ENCODE data around the gene MXD3. TPM values are rescaled to one million over a fixed set of nuclear protein-coding genes. Genes with fewer than 3 reads are reported as not detected.
"Not testable (repeated sequence)": the region's sequence is repeated elsewhere in the genome, so short reads cannot be mapped to it uniquely, and the experiment has no call there.

The MXD3 gene, protein sequence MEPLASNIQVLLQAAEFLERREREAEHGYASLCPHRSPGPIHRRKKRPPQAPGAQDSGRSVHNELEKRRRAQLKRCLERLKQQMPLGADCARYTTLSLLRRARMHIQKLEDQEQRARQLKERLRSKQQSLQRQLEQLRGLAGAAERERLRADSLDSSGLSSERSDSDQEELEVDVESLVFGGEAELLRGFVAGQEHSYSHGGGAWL
- 0.53 and 1.5 TPM in 2 replicates for total RNA-seq

GRCh38 chr5:177311723-177312648, at the start of gene MXD3:
MXD3 (minus strand) TSS chr5:177311898; CDS start chr5:177311830, 68 bp downstream.
- Histone ChIP-seq H3K27me3 (ENCODE audit: control insufficient read depth, insufficient read depth, low read length) (no peaks in the 10 kb centered on the region), H3K36me3 (ENCODE audit: control insufficient read depth, insufficient read depth, low read length) (peaks cover 1% of the 10 kb centered on the region), H3K4me3 (ENCODE audit: low read depth, low read length) (peak within 1 kb of the TSS; percentile 73)
- FAIRE-seq: no peak
- DNase-seq (ENCODE audit: low read depth): peak; percentile 82
- TF ChIP-seq, protein P1, sequence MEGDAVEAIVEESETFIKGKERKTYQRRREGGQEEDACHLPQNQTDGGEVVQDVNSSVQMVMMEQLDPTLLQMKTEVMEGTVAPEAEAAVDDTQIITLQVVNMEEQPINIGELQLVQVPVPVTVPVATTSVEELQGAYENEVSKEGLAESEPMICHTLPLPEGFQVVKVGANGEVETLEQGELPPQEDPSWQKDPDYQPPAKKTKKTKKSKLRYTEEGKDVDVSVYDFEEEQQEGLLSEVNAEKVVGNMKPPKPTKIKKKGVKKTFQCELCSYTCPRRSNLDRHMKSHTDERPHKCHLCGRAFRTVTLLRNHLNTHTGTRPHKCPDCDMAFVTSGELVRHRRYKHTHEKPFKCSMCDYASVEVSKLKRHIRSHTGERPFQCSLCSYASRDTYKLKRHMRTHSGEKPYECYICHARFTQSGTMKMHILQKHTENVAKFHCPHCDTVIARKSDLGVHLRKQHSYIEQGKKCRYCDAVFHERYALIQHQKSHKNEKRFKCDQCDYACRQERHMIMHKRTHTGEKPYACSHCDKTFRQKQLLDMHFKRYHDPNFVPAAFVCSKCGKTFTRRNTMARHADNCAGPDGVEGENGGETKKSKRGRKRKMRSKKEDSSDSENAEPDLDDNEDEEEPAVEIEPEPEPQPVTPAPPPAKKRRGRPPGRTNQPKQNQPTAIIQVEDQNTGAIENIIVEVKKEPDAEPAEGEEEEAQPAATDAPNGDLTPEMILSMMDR (IDR thresholded peaks at IDR 0.05; ENCODE audit: insufficient read depth, low read length, severe bottlenecking): no peak

- not testable (repeated sequence) for DNase-seq (ENCODE audit: low read depth); H3K27me3 ChIP-seq (ENCODE audit: control insufficient read depth, insufficient read depth, low read length); FAIRE-seq; H3K4me3 ChIP-seq (ENCODE audit: low read depth, low read length); H3K36me3 ChIP-seq (ENCODE audit: control insufficient read depth, insufficient read depth, low read length)
These were observed 49.0 kb upstream of the MXD3 start for GRCh38 chr5:177360740-177361139.

GRCh38 chr5:177359860-177360259, 48.2 kb upstream of the MXD3 start:
- no peaks in the 10 kb centered on the region for H3K27me3 ChIP-seq (ENCODE audit: control insufficient read depth, insufficient read depth, low read length)
- TF ChIP-seq, protein P1 (IDR thresholded peaks at IDR 0.05; ENCODE audit: insufficient read depth, low read length, severe bottlenecking): no peak
- no peaks in the 10 kb centered on the region for H3K36me3 ChIP-seq (ENCODE audit: control insufficient read depth, insufficient read depth, low read length)
- no peak for DNase-seq (ENCODE audit: low read depth)
- no peak overlapping the region for H3K4me3 ChIP-seq (ENCODE audit: low read depth, low read length)
- FAIRE-seq: no peak

GRCh38 chr5:177359451-177359851, 47.8 kb upstream of the MXD3 start:
- DNase-seq (ENCODE audit: low read depth) (no peak), FAIRE-seq (no peak)
- Histone ChIP-seq H3K4me3 (ENCODE audit: low read depth, low read length) (no peak overlapping the region), H3K36me3 (ENCODE audit: control insufficient read depth, insufficient read depth, low read length) (no peaks in the 10 kb centered on the region), H3K27me3 (ENCODE audit: control insufficient read depth, insufficient read depth, low read length) (no peaks in the 10 kb centered on the region)
- TF ChIP-seq, protein P1 (IDR thresholded peaks at IDR 0.05; ENCODE audit: insufficient read depth, low read length, severe bottlenecking): no peak

- Histone ChIP-seq H3K27me3 (ENCODE audit: control insufficient read depth, insufficient read depth, low read length) (no peaks in the 10 kb centered on the region), H3K4me3 (ENCODE audit: low read depth, low read length) (peak overlapping the region; percentile 23), H3K36me3 (ENCODE audit: control insufficient read depth, insufficient read depth, low read length) (no peaks in the 10 kb centered on the region)
- DNase-seq (ENCODE audit: low read depth) (no peak), FAIRE-seq (no peak)
- TF ChIP-seq, protein P1 (IDR thresholded peaks at IDR 0.05; ENCODE audit: insufficient read depth, low read length, severe bottlenecking): no peak
These were observed 46.7 kb upstream of the MXD3 start for GRCh38 chr5:177358370-177358819.
